Measurements from ENCODE around the gene PLXNB3. TPM values are rescaled to one million over a fixed set of nuclear protein-coding genes. Genes with fewer than 3 reads are reported as not detected.

PLXNB3 gene
- total and polyA plus RNA-seq, 2 of the 13 experiments (the other 11 are each of a cell fraction or from before 2014, with no cell fraction given) = 3.0 to 6.9 TPM

GRCh38 chrX:153726286-153727122 lies 37.5 kb upstream of the PLXNB3 start (continued):
- TF ChIP-seq ATF3 (CRISPR knock-in tag; IDR thresholded peaks at IDR 0.05) (peak; percentile 65; the same call in 1 of the 2 replicates), ZNF225 (CRISPR knock-in tag; IDR thresholded peaks at IDR 0.05) (no peak), ZNF609 (CRISPR knock-in tag; IDR thresholded peaks at IDR 0.05; ENCODE audit: borderline replicate concordance) (peak; percentile 72), NBN (conservative IDR thresholded peaks at IDR 0.05) (no peak), RORA (CRISPR knock-in tag; IDR thresholded peaks at IDR 0.05) (no peak), ZNF746 (CRISPR knock-in tag; IDR thresholded peaks at IDR 0.05) (0 out of 2 replicates have a peak, but pooled peaks have one; percentile 66), FOXC1 (CRISPR knock-in tag; IDR thresholded peaks at IDR 0.05; ENCODE audit: borderline replicate concordance) (peak; percentile 66; the same call in 1 of the 2 replicates), ZNF383 (CRISPR knock-in tag; IDR thresholded peaks at IDR 0.05; ENCODE audit: borderline replicate concordance) (no peak), ISL2 (CRISPR knock-in tag; IDR thresholded peaks at IDR 0.05) (no peak), ZNF615 (CRISPR knock-in tag; IDR thresholded peaks at IDR 0.05; ENCODE audit: borderline replicate concordance) (no peak), CBX1 (IDR thresholded peaks at IDR 0.05; ENCODE audit: low read depth) (no peak), NR2C2 (CRISPR knock-in tag; IDR thresholded peaks at IDR 0.05; ENCODE audit: borderline replicate concordance) (peak; percentile 90), ZNF160 (CRISPR knock-in tag; IDR thresholded peaks at IDR 0.05) (no peak), SATB2 (CRISPR knock-in tag; IDR thresholded peaks at IDR 0.05) (no peak), ZSCAN21 (CRISPR knock-in tag; IDR thresholded peaks at IDR 0.05; ENCODE audit: borderline replicate concordance) (no peak), CTCF (CRISPR knock-in tag; IDR thresholded peaks at IDR 0.05) (peak; percentile 9; the same call in 1 of the 2 replicates), ZBTB3 (CRISPR knock-in tag; IDR thresholded peaks at IDR 0.05; ENCODE audit: borderline replicate concordance, low read depth) (no peak), ZNF782 (CRISPR knock-in tag; IDR thresholded peaks at IDR 0.05; ENCODE audit: borderline replicate concordance) (no peak), ZBTB46 (CRISPR knock-in tag; IDR thresholded peaks at IDR 0.05; ENCODE audit: borderline replicate concordance) (no peak), EEA1 (CRISPR knock-in tag; IDR thresholded peaks at IDR 0.05; ENCODE audit: borderline replicate concordance) (no peak)

Measured in HepG2 (cell line).